GM21619 (cell line): ENCODE results near the gene N4BP2L2.

Source experiments
- ATAC-seq: cut with Tn5 transposase; IDR thresholded peaks from one replicate; pipeline ENCODE4 v1.9.1; 2021; ENCODE audit not compliant: unreplicated experiment

Gene N4BP2L2

GRCh38 chr13:32426990-32427851 is 111.4 kb downstream of the N4BP2L2 start:
- ATAC-seq = peak; percentile 9

GRCh38 chr13:32426191-32426989 is 112.2 kb downstream of the N4BP2L2 start:
- peak; percentile 33 for ATAC-seq

- no peak for ATAC-seq
These were observed 113.4 kb downstream of the N4BP2L2 start for GRCh38 chr13:32425158-32425557.

- no peak for ATAC-seq
These were observed 115.0 kb downstream of the N4BP2L2 start for GRCh38 chr13:32423592-32423991.

- no peak for ATAC-seq
These were observed 118.7 kb downstream of the N4BP2L2 start for GRCh38 chr13:32419862-32420261.

GRCh38 chr13:32417995-32418394 is 120.6 kb downstream of the N4BP2L2 start:
- no peak for ATAC-seq

GRCh38 chr13:32415019-32415418 is 123.6 kb downstream of the N4BP2L2 start:
- ATAC-seq = no peak

- ATAC-seq = no peak
These were observed 124.0 kb downstream of the N4BP2L2 start for GRCh38 chr13:32414580-32414979.

- ATAC-seq = no peak
These were observed 125.3 kb downstream of the N4BP2L2 start for GRCh38 chr13:32413284-32413683.

GRCh38 chr13:32409561-32410421 is 128.8 kb downstream of the N4BP2L2 start:
- ATAC-seq = no peak

- ATAC-seq = no peak
These were observed 129.6 kb downstream of the N4BP2L2 start for GRCh38 chr13:32409001-32409313.

- ATAC-seq = peak; percentile 16
These were observed 130.1 kb downstream of the N4BP2L2 start for GRCh38 chr13:32408296-32409000.

- ATAC-seq = peak; percentile 83
These were observed 130.7 kb downstream of the N4BP2L2 start for GRCh38 chr13:32407854-32408253.

GRCh38 chr13:32403108-32403507 is 135.5 kb downstream of the N4BP2L2 start:
- no peak for ATAC-seq

- ATAC-seq = no peak
These were observed 147.4 kb downstream of the N4BP2L2 start for GRCh38 chr13:32391101-32391619.

GRCh38 chr13:32390484-32390883 is 148.1 kb downstream of the N4BP2L2 start:
- no peak for ATAC-seq

- ATAC-seq = peak; percentile 74
These were observed 148.5 kb downstream of the N4BP2L2 start for GRCh38 chr13:32390048-32390447.

GRCh38 chr13:32385410-32385809 is 153.2 kb downstream of the N4BP2L2 start:
- no peak for ATAC-seq

GRCh38 chr13:32384702-32385101 is 153.9 kb downstream of the N4BP2L2 start:
- no peak for ATAC-seq

- no peak for ATAC-seq
These were observed 154.6 kb downstream of the N4BP2L2 start for GRCh38 chr13:32383836-32384618.
